HG02870 (cell line): ENCODE measurements around the gene CHCHD3.

Source experiments
- ATAC-seq: cut with Tn5 transposase; IDR thresholded peaks from one replicate; pipeline ENCODE4 v1.9.1; 2021; ENCODE audit warnings: mild to moderate bottlenecking, moderate library complexity; ENCODE audit not compliant: unreplicated experiment

The CHCHD3 gene

GRCh38 chr7:132755538-132756483, 326.1 kb downstream of the CHCHD3 start:
- ATAC-seq: no peak

- ATAC-seq: no peak
Observed at GRCh38 chr7:132752431-132752830, 329.5 kb downstream of the CHCHD3 start.

DNA sequence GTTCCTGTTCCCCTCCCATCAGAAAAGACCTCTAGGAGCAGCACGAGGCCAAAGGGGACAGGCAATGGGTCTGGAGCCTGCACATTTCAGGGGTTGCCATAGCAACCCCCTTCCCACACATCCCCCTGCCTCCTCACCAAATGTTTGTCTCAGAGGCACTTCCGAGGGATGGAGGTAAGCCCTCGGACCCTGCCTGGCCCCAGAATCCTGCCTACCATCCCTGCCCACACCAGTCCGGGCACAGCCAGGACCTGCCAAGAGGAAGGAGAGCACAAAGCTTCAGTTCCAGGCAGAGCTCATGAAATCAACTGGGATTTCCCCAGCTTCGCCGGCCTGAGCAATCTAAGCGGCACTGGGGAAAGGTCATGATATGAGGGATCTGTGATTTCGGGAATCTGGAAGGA, 330.6 kb downstream of the CHCHD3 start:
- ATAC-seq: no peak

GRCh38 chr7:132750530-132751217, 331.2 kb downstream of the CHCHD3 start:
- ATAC-seq: no peak

DNA sequence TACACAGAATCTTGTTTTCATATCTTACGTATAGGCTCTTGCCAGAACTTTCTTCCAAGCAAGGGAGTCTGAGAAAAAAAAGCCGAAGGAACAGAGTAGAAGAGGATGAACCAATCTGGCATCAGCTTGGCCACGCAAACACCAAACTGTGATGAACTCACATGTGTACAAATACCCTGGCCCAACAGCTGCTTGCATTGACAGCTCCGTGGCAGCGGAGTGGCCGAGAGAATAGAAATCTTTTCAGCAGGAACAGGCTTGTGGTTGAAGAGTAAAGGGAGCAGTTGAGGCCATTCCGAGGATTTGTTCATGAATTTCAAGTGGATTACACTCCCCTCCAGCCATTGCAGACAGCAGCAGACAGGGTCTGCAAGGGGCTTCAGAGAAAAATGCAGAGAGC, 331.8 kb downstream of the CHCHD3 start:
- no peak for ATAC-seq

- no peak for ATAC-seq
Observed at GRCh38 chr7:132745510-132745909, 336.4 kb downstream of the CHCHD3 start.

- no peak for ATAC-seq
Observed at GRCh38 chr7:132743974-132744373, 337.9 kb downstream of the CHCHD3 start.

DNA sequence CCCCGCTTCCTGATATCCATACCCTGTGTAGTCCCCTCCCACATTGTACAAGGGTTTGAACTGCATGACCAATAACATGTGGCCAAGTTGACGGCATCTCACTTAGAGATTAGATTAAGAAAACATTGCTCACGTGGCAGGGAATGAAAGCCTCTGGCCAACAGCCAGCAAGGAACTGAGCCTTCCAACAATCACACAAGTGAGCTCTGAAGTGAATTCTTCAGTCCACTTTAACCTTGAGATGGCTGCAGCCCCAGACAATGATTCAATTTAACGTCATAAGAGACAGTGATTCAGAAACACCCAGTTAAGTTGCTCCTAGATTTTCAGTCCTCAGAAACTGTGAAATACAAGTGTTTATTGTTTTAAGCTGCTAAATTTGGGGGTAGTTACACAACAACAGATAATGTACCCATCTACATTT, 339.7 kb downstream of the CHCHD3 start:
- ATAC-seq: no peak

- ATAC-seq: no peak
Observed at GRCh38 chr7:132740176-132740575, 341.7 kb downstream of the CHCHD3 start.

- ATAC-seq: no peak
Observed at GRCh38 chr7:132739271-132739955, 342.5 kb downstream of the CHCHD3 start.

DNA sequence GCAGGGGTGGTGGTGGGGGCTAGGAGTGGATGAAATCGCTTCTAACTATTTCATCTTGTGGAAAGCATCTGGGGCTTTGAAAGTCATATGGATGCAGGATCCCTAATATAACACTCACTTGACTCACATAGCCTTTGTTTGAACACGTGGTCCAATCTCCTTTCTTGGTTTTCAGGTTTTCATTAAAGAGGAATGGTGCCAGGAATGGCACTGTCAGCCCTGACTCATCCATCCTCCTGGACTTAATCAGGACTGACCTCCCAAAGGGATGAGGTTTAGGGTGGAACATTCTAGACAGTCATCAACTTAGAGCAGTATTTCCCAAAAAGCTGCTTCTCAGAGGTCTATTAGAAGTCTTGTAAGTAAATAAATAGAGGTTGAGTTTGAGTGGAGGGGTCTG, 343.6 kb downstream of the CHCHD3 start:
- ATAC-seq: no peak

- ATAC-seq: no peak
Observed at GRCh38 chr7:132735476-132735875, 346.4 kb downstream of the CHCHD3 start.
